OCI-LY1 (cell line): ENCODE results near the gene ATP13A2.

ENCODE experiments used
- H2AFZ ChIP-seq: fragments of 200-600 bp; sonication (generic), shearing (Covaris generic); 2 replicates; pipeline ENCODE4 v1.6.0; 2014; ENCODE audit warnings: antibody characterized with exemption, mild to moderate bottlenecking, low read length
- H3F3A ChIP-seq: fragments of 200-600 bp; sonication (generic), shearing (Covaris generic); 2 replicates; pipeline ENCODE4 v1.6.0; 2014; ENCODE audit warnings: mild to moderate bottlenecking, antibody characterized with exemption, low read length, moderate library complexity; ENCODE audit not compliant: insufficient read depth
- H3K27ac ChIP-seq: fragments of 200-600 bp; sonication (generic); 2 replicates; pipeline ENCODE4 v1.5.1; 2014; ENCODE audit warnings: low read length, mixed run types, mild to moderate bottlenecking, low read depth; ENCODE audit not compliant: poor library complexity, severe bottlenecking
- H3K27me3 ChIP-seq: fragments of 200-600 bp; sonication (generic); 2 replicates; pipeline ENCODE4 v1.6.0; 2014; ENCODE audit warnings: antibody characterized with exemption, mild to moderate bottlenecking, low read length, moderate library complexity; ENCODE audit not compliant: insufficient read depth
- H3K36me3 ChIP-seq: fragments of 200-600 bp; sonication (generic); 2 replicates; pipeline ENCODE4 v1.6.1; 2014; ENCODE audit warnings: mild to moderate bottlenecking, antibody characterized with exemption, low read length, moderate library complexity, mixed read lengths; ENCODE audit not compliant: insufficient read depth
- H3K4me1 ChIP-seq: fragments of 200-600 bp; sonication (generic); 2 replicates; pipeline ENCODE4 v1.5.1; 2014; ENCODE audit warnings: mild to moderate bottlenecking, low read length, moderate library complexity; ENCODE audit not compliant: insufficient read depth, severe bottlenecking
- H3K4me2 ChIP-seq: fragments of 200-600 bp; sonication (generic), shearing (Covaris generic); 2 replicates; pipeline ENCODE4 v1.6.1; 2014; ENCODE audit warnings: low read length
- H3K4me3 ChIP-seq: fragments of 200-600 bp; sonication (generic); 2 replicates; pipeline ENCODE4 v1.5.1; 2014; ENCODE audit warnings: low read length, low read depth, mild to moderate bottlenecking, mixed read lengths; ENCODE audit not compliant: poor library complexity, severe bottlenecking
- H3K79me2 ChIP-seq: fragments of 200-600 bp; shearing (Covaris generic); 2 replicates; pipeline ENCODE4 v1.6.1; 2016; ENCODE audit warnings: mixed run types, low read length, mixed read lengths; ENCODE audit not compliant: insufficient read depth
- H3K9ac ChIP-seq: fragments of 200-600 bp; sonication (generic), shearing (Covaris generic); 2 replicates; pipeline ENCODE4 v1.6.1; 2014; ENCODE audit warnings: mild to moderate bottlenecking, low read length, mixed read lengths
- H3K9me2 ChIP-seq: fragments of 200-600 bp; sonication (generic), shearing (Covaris generic); 2 replicates; pipeline ENCODE4 v1.6.1; 2014; ENCODE audit warnings: low read depth, mild to moderate bottlenecking, low read length, mixed read lengths
- H3K9me3 ChIP-seq: fragments of 200-600 bp; shearing (Covaris generic); 2 replicates; pipeline ENCODE4 v1.6.1; 2014; ENCODE audit warnings: low read length, mixed read lengths
- H4K20me1 ChIP-seq: fragments of 200-600 bp; sonication (generic), shearing (Covaris generic); 2 replicates; pipeline ENCODE4 v1.6.0; 2016; ENCODE audit warnings: mild to moderate bottlenecking, low read length; ENCODE audit not compliant: insufficient read depth
- EZH2 ChIP-seq: fragments of 200-600 bp; sonication (generic), shearing (Covaris generic); IDR thresholded peaks from 2 replicates; pipeline ENCODE4 v1.8.0; 2017; ENCODE audit warnings: borderline replicate concordance, mixed run types, mild to moderate bottlenecking, antibody characterized with exemption, low read length, moderate library complexity, mixed read lengths
- TF ChIP-seq, protein P1 (sequence below): fragments of 200-600 bp; sonication (generic), shearing (Covaris generic); IDR thresholded peaks from 2 replicates; pipeline ENCODE4 v1.5.1; 2017; ENCODE audit warnings: mild to moderate bottlenecking, antibody characterized with exemption, low read length, moderate library complexity, mixed read lengths

Gene ATP13A2

DNA sequence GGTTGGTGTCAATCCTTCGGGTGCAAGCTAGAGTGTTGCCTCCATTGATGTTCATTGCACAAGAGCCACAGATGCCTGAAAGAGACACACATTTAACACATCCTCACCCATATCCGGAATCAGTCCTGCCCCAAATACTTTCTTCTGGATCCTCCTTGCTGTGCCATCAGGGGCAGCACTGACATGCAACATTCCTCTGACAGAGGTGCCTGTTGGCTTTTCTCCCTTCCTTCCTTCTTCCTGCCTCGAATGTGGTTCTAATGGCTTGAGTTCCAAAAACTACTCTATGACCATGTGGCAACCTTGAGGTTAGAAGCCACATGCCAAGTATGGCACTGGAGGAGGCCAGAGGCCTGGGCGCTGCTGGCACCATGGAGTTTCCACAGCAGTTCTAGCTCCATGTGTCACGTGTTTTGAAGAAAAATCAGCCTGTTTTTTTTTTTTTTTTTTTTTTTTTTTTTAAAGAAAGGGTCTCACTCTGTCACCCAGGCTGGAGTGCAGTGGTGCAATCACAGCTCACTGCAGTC, 17.0 kb upstream of the ATP13A2 start:
- H3K9ac ChIP-seq = no peak overlapping the region
- H3K9me2 ChIP-seq = no peaks in the 10 kb centered on the region
- no peaks in the 10 kb centered on the region for H3K79me2 ChIP-seq
- no peak overlapping the region for H3K4me3 ChIP-seq
- no peaks in the 10 kb centered on the region for H4K20me1 ChIP-seq
- H3K4me2 ChIP-seq = no peak overlapping the region
- H3K36me3 ChIP-seq = peaks cover 85% of the 10 kb centered on the region
- no peaks in the 10 kb centered on the region for H3K4me1 ChIP-seq
- H3F3A ChIP-seq = no peaks in the 10 kb centered on the region
- H3K9me3 ChIP-seq = no peaks in the 10 kb centered on the region
- no peak overlapping the region for H2AFZ ChIP-seq
- H3K27ac ChIP-seq = no peak overlapping the region
- TF ChIP-seq EZH2 = no peak
- TF ChIP-seq, protein P1, sequence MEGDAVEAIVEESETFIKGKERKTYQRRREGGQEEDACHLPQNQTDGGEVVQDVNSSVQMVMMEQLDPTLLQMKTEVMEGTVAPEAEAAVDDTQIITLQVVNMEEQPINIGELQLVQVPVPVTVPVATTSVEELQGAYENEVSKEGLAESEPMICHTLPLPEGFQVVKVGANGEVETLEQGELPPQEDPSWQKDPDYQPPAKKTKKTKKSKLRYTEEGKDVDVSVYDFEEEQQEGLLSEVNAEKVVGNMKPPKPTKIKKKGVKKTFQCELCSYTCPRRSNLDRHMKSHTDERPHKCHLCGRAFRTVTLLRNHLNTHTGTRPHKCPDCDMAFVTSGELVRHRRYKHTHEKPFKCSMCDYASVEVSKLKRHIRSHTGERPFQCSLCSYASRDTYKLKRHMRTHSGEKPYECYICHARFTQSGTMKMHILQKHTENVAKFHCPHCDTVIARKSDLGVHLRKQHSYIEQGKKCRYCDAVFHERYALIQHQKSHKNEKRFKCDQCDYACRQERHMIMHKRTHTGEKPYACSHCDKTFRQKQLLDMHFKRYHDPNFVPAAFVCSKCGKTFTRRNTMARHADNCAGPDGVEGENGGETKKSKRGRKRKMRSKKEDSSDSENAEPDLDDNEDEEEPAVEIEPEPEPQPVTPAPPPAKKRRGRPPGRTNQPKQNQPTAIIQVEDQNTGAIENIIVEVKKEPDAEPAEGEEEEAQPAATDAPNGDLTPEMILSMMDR = no peak
- no peaks in the 10 kb centered on the region for H3K27me3 ChIP-seq

- Histone ChIP-seq H3K27ac (no peak overlapping the region), H3F3A (no peaks in the 10 kb centered on the region), H3K9ac (no peak overlapping the region), H3K4me2 (no peak overlapping the region), H3K4me1 (no peaks in the 10 kb centered on the region), H4K20me1 (no peaks in the 10 kb centered on the region), H3K79me2 (no peaks in the 10 kb centered on the region), H2AFZ (no peak overlapping the region), H3K9me2 (no peaks in the 10 kb centered on the region), H3K27me3 (no peaks in the 10 kb centered on the region), H3K9me3 (no peaks in the 10 kb centered on the region), H3K36me3 (peaks cover 86% of the 10 kb centered on the region), H3K4me3 (no peak overlapping the region)
- TF ChIP-seq, protein P1 = no peak
- no peak for TF ChIP-seq EZH2
Observed at GRCh38 chr1:17027900-17028299, 16.2 kb upstream of the ATP13A2 start.

GRCh38 chr1:17027403-17027802, 15.7 kb upstream of the ATP13A2 start:
- Histone ChIP-seq H3K79me2 (no peaks in the 10 kb centered on the region), H4K20me1 (no peaks in the 10 kb centered on the region), H3K36me3 (peaks cover 86% of the 10 kb centered on the region), H3K9ac (no peak overlapping the region), H3K27me3 (no peaks in the 10 kb centered on the region), H3K27ac (no peak overlapping the region), H3K9me3 (no peaks in the 10 kb centered on the region), H3K4me2 (no peak overlapping the region), H3K4me1 (no peaks in the 10 kb centered on the region), H3K9me2 (no peaks in the 10 kb centered on the region), H3K4me3 (no peak overlapping the region), H2AFZ (no peak overlapping the region), H3F3A (no peaks in the 10 kb centered on the region)
- no peak for TF ChIP-seq EZH2
- TF ChIP-seq, protein P1 = no peak
